ENCODE results near the gene GATAD2B.
A peak's percentile ranks its signal among the peaks of the same experiment; 100 is the strongest.
"Not testable (repeated sequence)": the region's sequence is repeated elsewhere in the genome, so short reads cannot be mapped to it uniquely, and the experiment has no call there.

The GATAD2B gene

DNA sequence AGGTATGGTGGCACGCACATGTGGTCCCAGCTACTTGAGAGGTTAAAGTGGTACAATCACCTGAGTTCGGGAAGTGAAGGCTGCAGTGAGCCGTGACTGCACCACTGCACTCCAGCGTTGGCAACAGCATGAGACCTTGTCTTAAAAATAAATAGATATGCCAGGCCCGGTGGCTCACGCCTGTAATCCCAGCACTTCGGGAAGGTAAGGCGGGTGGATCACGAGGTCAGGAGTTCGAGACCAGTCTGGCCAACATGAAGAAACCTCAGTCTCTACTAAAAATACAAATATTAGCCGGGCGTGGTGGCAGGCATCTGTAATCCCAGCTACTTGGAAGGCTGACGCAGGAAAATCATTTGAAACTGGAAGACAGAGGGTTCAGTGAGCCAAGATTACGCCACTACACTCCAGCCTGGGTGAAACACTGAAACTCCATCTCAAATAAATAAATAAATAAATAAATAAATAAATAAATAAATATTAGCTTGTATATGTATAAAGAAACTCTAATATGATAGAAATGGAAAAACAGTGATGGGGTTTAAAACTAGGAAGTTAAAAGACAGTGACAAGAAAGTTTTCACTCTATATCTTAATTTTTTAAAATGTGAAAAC is 18.8 kb downstream of the GATAD2B start:
- TF ChIP-seq EZH2 (IDR thresholded peaks at IDR 0.05): no peak
- TF ChIP-seq POLR2AphosphoS5 (IDR thresholded peaks at IDR 0.05; ENCODE audit: borderline replicate concordance, low read depth, low read length): no peak
- no peak for TF ChIP-seq FOXP2 (optimal IDR thresholded peaks at IDR 0.05; ENCODE audit: control extremely low read depth, extremely low read length, insufficient read depth)
- Histone ChIP-seq H3K9me3 (ENCODE audit: low read depth, low read length) (no peaks in the 10 kb centered on the region), H3K4me3 (no peak overlapping the region), H3K9ac (ENCODE audit: insufficient read length) (no peak overlapping the region), H3K27ac (no peak overlapping the region), H3K36me3 (ENCODE audit: insufficient read depth, low read length) (peaks cover 14% of the 10 kb centered on the region; the same call in 1 of the 2 replicates)
- DNase-seq (ENCODE audit: low read depth, low spot score): no peak

DNA sequence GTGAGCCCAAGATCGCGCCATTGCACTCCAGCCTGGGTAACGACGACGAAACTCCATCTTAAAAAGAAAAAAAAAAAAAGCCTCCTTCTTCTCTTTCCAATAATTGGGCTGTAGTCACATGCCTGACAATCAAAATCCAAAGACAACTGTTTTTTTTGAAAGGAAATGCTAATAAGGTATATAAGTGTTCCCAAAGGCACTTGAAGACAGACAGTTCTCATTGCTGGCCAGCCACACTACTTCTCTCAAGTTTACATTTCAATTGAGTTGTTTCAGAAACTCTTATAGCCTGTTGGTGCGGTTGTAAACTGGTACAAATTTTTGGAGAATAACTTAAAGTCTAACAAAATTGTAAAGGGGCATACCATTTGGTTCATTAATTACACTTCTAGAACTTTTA is 23.3 kb downstream of the GATAD2B start:
- Histone ChIP-seq H3K4me3 (no peak overlapping the region), H3K9me3 (ENCODE audit: low read depth, low read length) (no peaks in the 10 kb centered on the region), H3K36me3 (ENCODE audit: insufficient read depth, low read length) (peaks cover 14% of the 10 kb centered on the region), H3K27ac (no peak overlapping the region), H3K9ac (ENCODE audit: insufficient read length) (no peak overlapping the region)
- no peak for DNase-seq (ENCODE audit: low read depth, low spot score)
- TF ChIP-seq FOXP2 (optimal IDR thresholded peaks at IDR 0.05; ENCODE audit: control extremely low read depth, extremely low read length, insufficient read depth) (no peak), POLR2AphosphoS5 (IDR thresholded peaks at IDR 0.05; ENCODE audit: borderline replicate concordance, low read depth, low read length) (no peak), EZH2 (IDR thresholded peaks at IDR 0.05) (no peak)

- not testable (repeated sequence) for H3K4me3 ChIP-seq; H3K9ac ChIP-seq (ENCODE audit: insufficient read length); H3K27ac ChIP-seq; H3K9me3 ChIP-seq (ENCODE audit: low read depth, low read length); DNase-seq (ENCODE audit: low read depth, low spot score)
- H3K36me3 ChIP-seq (ENCODE audit: insufficient read depth, low read length): peaks cover 14% of the 10 kb centered on the region
Observed at GRCh38 chr1:153895866-153896265, 26.9 kb downstream of the GATAD2B start.

- DNase-seq (ENCODE audit: low read depth, low spot score); H3K9me3 ChIP-seq (ENCODE audit: low read depth, low read length); H3K9ac ChIP-seq (ENCODE audit: insufficient read length); H3K4me3 ChIP-seq; H3K27ac ChIP-seq; H3K36me3 ChIP-seq (ENCODE audit: insufficient read depth, low read length): not testable (repeated sequence)
Observed at GRCh38 chr1:153891042-153891441, 31.7 kb downstream of the GATAD2B start.

- Histone ChIP-seq H3K4me3 (no peak overlapping the region), H3K36me3 (ENCODE audit: insufficient read depth, low read length) (no peaks in the 10 kb centered on the region), H3K9me3 (ENCODE audit: low read depth, low read length) (no peaks in the 10 kb centered on the region), H3K9ac (ENCODE audit: insufficient read length) (no peak overlapping the region), H3K27ac (peak overlapping the region; percentile 0; the same call in 1 of the 2 replicates)
- DNase-seq (ENCODE audit: low read depth, low spot score): no peak
- TF ChIP-seq FOXP2 (optimal IDR thresholded peaks at IDR 0.05; ENCODE audit: control extremely low read depth, extremely low read length, insufficient read depth) (no peak), EZH2 (IDR thresholded peaks at IDR 0.05) (no peak), POLR2AphosphoS5 (IDR thresholded peaks at IDR 0.05; ENCODE audit: borderline replicate concordance, low read depth, low read length) (no peak)
Observed at GRCh38 chr1:153888533-153888932, 34.2 kb downstream of the GATAD2B start.

- no peak for DNase-seq (ENCODE audit: low read depth, low spot score)
- no peak overlapping the region for H3K4me3 ChIP-seq
- H3K9me3 ChIP-seq (ENCODE audit: low read depth, low read length): no peaks in the 10 kb centered on the region
- H3K36me3 ChIP-seq (ENCODE audit: insufficient read depth, low read length): no peaks in the 10 kb centered on the region
- H3K27ac ChIP-seq: no peak overlapping the region
- TF ChIP-seq EZH2 (IDR thresholded peaks at IDR 0.05) (no peak), FOXP2 (optimal IDR thresholded peaks at IDR 0.05; ENCODE audit: control extremely low read depth, extremely low read length, insufficient read depth) (no peak), POLR2AphosphoS5 (IDR thresholded peaks at IDR 0.05; ENCODE audit: borderline replicate concordance, low read depth, low read length) (no peak)
- no peak overlapping the region for H3K9ac ChIP-seq (ENCODE audit: insufficient read length)
Observed at GRCh38 chr1:153886127-153886526, 36.6 kb downstream of the GATAD2B start.

DNA sequence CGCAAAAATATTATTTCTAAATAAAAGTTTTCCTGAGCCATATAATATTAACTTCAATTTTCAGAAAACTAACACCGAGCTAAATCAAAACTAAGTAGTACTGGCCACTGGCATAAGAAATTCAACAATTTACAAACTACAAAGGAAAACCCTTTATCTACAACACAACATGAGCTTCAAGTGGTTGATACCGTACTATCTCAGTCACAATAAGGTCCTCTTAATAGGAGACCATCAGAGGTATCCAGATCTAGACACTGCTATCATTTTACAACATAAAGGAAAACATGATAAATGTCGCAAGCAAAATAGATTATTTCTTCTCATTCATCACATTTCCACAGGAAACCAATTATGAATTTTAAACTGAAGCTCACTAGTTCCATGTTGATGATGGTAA is 39.5 kb downstream of the GATAD2B start:
- no peaks in the 10 kb centered on the region for H3K9me3 ChIP-seq (ENCODE audit: low read depth, low read length)
- H3K9ac ChIP-seq (ENCODE audit: insufficient read length): no peak overlapping the region
- H3K4me3 ChIP-seq: no peak overlapping the region
- H3K27ac ChIP-seq: peak overlapping the region; percentile 96
- no peaks in the 10 kb centered on the region for H3K36me3 ChIP-seq (ENCODE audit: insufficient read depth, low read length)
- TF ChIP-seq EZH2 (IDR thresholded peaks at IDR 0.05) (no peak), FOXP2 (optimal IDR thresholded peaks at IDR 0.05; ENCODE audit: control extremely low read depth, extremely low read length, insufficient read depth) (no peak), POLR2AphosphoS5 (IDR thresholded peaks at IDR 0.05; ENCODE audit: borderline replicate concordance, low read depth, low read length) (no peak)
- no peak for DNase-seq (ENCODE audit: low read depth, low spot score)

- H3K4me3 ChIP-seq: peak overlapping the region; percentile 78
Observed at GRCh38 chr1:153882296-153882912, 40.4 kb downstream of the GATAD2B start.

GRCh38 chr1:153881751-153882150 is 41.0 kb downstream of the GATAD2B start:
- no peaks in the 10 kb centered on the region for H3K36me3 ChIP-seq (ENCODE audit: insufficient read depth, low read length)
- TF ChIP-seq FOXP2 (optimal IDR thresholded peaks at IDR 0.05; ENCODE audit: control extremely low read depth, extremely low read length, insufficient read depth) (no peak), POLR2AphosphoS5 (IDR thresholded peaks at IDR 0.05; ENCODE audit: borderline replicate concordance, low read depth, low read length) (peak; percentile 33; the same call in 1 of the 2 replicates)
- DNase-seq (ENCODE audit: low read depth, low spot score): peak; percentile 6
- no peaks in the 10 kb centered on the region for H3K9me3 ChIP-seq (ENCODE audit: low read depth, low read length)
- H3K4me3 ChIP-seq: peak overlapping the region; percentile 78
- H3K9ac ChIP-seq (ENCODE audit: insufficient read length): peak overlapping the region; percentile 80
- peak overlapping the region; percentile 96 for H3K27ac ChIP-seq

More at GRCh38 chr1:153882296-153882912, 40.4 kb downstream of the GATAD2B start:
- no peak for DNase-seq (ENCODE audit: low read depth, low spot score)
- TF ChIP-seq FOXP2 (optimal IDR thresholded peaks at IDR 0.05; ENCODE audit: control extremely low read depth, extremely low read length, insufficient read depth) (no peak), POLR2AphosphoS5 (IDR thresholded peaks at IDR 0.05; ENCODE audit: borderline replicate concordance, low read depth, low read length) (no peak), EZH2 (IDR thresholded peaks at IDR 0.05) (no peak)
- Histone ChIP-seq H3K36me3 (ENCODE audit: insufficient read depth, low read length) (no peaks in the 10 kb centered on the region), H3K9ac (ENCODE audit: insufficient read length) (peak overlapping the region; percentile 80), H3K9me3 (ENCODE audit: low read depth, low read length) (no peaks in the 10 kb centered on the region), H3K27ac (peak overlapping the region; percentile 96)
